HG02973 (cell line): ENCODE data around the gene NDUFB6.
"Not testable (repeated sequence)": the region's sequence is repeated elsewhere in the genome, so short reads cannot be mapped to it uniquely, and the experiment has no call there.

Experiments used
- ATAC-seq: cut with Tn5 transposase; IDR thresholded peaks from one replicate; pipeline ENCODE4 v1.9.1; 2021; ENCODE audit warnings: moderate library complexity; ENCODE audit not compliant: unreplicated experiment

Gene NDUFB6

GRCh38 chr9:32572900-32573523, at the start of gene NDUFB6:
NDUFB6 (minus strand) TSS chr9:32573159; CDS start chr9:32573060, 99 bp downstream.
- peak; percentile 81 for ATAC-seq

GRCh38 chr9:32618261-32618660, 45.3 kb upstream of the NDUFB6 start:
- ATAC-seq, result no peak

GRCh38 chr9:32606811-32607210, 33.9 kb upstream of the NDUFB6 start:
- ATAC-seq, result no peak

- ATAC-seq, result peak; percentile 84
Measured at GRCh38 chr9:32603914-32604852, 31.2 kb upstream of the NDUFB6 start.

GRCh38 chr9:32599021-32599420, 26.1 kb upstream of the NDUFB6 start:
- ATAC-seq, result not testable (repeated sequence)

- ATAC-seq, result no peak
Measured at GRCh38 chr9:32596936-32597335, 24.0 kb upstream of the NDUFB6 start.

GRCh38 chr9:32596096-32596865, 23.3 kb upstream of the NDUFB6 start:
- ATAC-seq, result no peak

GRCh38 chr9:32590898-32591297, 17.9 kb upstream of the NDUFB6 start:
- no peak for ATAC-seq

GRCh38 chr9:32590476-32590875, 17.5 kb upstream of the NDUFB6 start:
- no peak for ATAC-seq

GRCh38 chr9:32589083-32589723, 16.2 kb upstream of the NDUFB6 start:
- ATAC-seq, result peak; percentile 67

- no peak for ATAC-seq
Measured at GRCh38 chr9:32587901-32588300, 14.9 kb upstream of the NDUFB6 start.

GRCh38 chr9:32584784-32585183, 11.8 kb upstream of the NDUFB6 start:
- ATAC-seq, result no peak

GRCh38 chr9:32581512-32582143, 8.7 kb upstream of the NDUFB6 start:
- no peak for ATAC-seq

- ATAC-seq, result no peak
Measured at GRCh38 chr9:32580631-32581300, 7.8 kb upstream of the NDUFB6 start.

- no peak for ATAC-seq
Measured at GRCh38 chr9:32579706-32580331, 6.9 kb upstream of the NDUFB6 start.

- no peak for ATAC-seq
Measured at GRCh38 chr9:32578976-32579375, 6.0 kb upstream of the NDUFB6 start.

GRCh38 chr9:32577316-32577715, 4.4 kb upstream of the NDUFB6 start:
- no peak for ATAC-seq

GRCh38 chr9:32574858-32575257, 1.9 kb upstream of the NDUFB6 start:
- ATAC-seq, result no peak

GRCh38 chr9:32573821-32574220, 862 bp upstream of the NDUFB6 start:
- no peak for ATAC-seq
